Loucy (cell line): ENCODE measurements around the gene VPS52.

Source experiments
- EZH2phosphoT487 ChIP-seq: fragments of 200-600 bp; IDR thresholded peaks from 2 replicates; pipeline ENCODE4 v1.6.1; 2018; ENCODE audit warnings: antibody characterized with exemption, mild to moderate bottlenecking, moderate library complexity, borderline replicate concordance
- TF ChIP-seq, protein P1 (sequence below): fragments of 200-600 bp; sonication (generic); conservative IDR thresholded peaks from 2 replicates; pipeline ENCODE4 v1.5.1; 2014; ENCODE audit warnings: mild to moderate bottlenecking, antibody characterized with exemption, low read length

DNA sequence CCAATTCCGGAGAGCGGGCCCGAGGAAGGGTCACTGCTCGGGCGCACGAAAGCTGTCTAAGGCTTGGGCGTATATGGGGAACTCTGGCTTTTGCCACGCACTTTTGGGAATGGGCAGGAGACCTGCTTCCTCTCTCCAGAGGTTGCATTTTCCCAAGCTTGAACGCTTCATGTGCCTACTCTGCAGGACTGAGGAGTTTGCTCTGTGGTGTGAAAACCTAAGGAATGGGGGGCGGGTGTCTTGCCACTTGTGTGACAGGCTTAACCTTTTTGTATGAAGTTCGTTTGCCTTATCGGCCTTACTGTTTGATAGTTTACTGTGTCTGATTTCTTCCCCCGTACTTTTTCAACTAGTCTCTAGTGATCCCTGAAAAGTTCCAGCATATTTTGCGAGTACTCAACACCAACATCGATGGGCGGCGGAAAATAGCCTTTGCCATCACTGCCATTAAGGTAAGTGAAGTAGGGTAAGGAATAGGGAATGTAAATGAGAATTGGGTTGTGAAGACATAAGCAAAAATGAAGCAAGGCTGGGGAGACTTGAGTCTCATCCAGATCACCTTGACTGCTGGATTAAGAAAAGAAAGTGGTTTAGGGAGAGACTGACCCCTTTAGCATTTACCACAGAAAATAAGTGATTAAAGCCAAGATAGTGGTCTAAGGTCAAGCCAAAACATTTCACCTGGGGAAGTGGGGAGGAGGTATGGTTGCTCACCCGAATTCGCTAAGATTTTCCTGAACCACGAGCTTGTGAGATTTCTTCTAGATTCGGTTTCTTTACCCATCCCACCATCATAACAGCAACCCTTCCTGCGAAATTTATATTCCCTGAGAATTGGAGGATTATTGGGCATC lies 826 bp upstream of the VPS52 start:
- TF ChIP-seq, protein P1, sequence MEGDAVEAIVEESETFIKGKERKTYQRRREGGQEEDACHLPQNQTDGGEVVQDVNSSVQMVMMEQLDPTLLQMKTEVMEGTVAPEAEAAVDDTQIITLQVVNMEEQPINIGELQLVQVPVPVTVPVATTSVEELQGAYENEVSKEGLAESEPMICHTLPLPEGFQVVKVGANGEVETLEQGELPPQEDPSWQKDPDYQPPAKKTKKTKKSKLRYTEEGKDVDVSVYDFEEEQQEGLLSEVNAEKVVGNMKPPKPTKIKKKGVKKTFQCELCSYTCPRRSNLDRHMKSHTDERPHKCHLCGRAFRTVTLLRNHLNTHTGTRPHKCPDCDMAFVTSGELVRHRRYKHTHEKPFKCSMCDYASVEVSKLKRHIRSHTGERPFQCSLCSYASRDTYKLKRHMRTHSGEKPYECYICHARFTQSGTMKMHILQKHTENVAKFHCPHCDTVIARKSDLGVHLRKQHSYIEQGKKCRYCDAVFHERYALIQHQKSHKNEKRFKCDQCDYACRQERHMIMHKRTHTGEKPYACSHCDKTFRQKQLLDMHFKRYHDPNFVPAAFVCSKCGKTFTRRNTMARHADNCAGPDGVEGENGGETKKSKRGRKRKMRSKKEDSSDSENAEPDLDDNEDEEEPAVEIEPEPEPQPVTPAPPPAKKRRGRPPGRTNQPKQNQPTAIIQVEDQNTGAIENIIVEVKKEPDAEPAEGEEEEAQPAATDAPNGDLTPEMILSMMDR: no peak
- no peak for TF ChIP-seq EZH2phosphoT487
